Upper lobe of left lung (tissue), 6 donors: ENCODE data around the gene AJAP1. TPM values are rescaled to one million over a fixed set of nuclear protein-coding genes. Genes with fewer than 3 reads are reported as not detected.

Experiments used
- ATAC-seq, 2 donors: fragments of 200-7000 bp; cut with Tn5 transposase; one replicate each; pipeline ENCODE4 v1.9.1; 2022; ENCODE audit warnings: mild to moderate bottlenecking in 2 of 2, moderate library complexity in 2 of 2; ENCODE audit not compliant: low FRiP score in 2 of 2
- DNase-seq, 2 donors: peaks; one replicate each; pipeline ENCODE4 v3.0.0-alpha.2; 2019 to 2020
- H3K27ac ChIP-seq, 4 donors: fragments of 200-600 bp; sonication (generic); one replicate each; pipeline ENCODE4 v1.5.1; 2016 to 2019
- H3K27me3 ChIP-seq, 4 donors: fragments of 200-600 bp; sonication (generic); one replicate each; pipeline ENCODE4 v1.5.1; 2017 to 2019
- H3K36me3 ChIP-seq, 4 donors: fragments of 200-600 bp; sonication (generic); one replicate each; pipeline ENCODE4 v1.5.1; 2016 to 2019
- H3K4me1 ChIP-seq, 4 donors: fragments of 200-600 bp; sonication (generic); one replicate each; pipeline ENCODE4 v1.5.1; 2018 to 2019
- H3K4me3 ChIP-seq, 4 donors: fragments of 200-600 bp; sonication (generic); one replicate each; pipeline ENCODE4 v1.5.1; 2017 to 2019; ENCODE audit warnings: mild to moderate bottlenecking in 2 of 4, moderate library complexity in 1 of 4
- H3K9me3 ChIP-seq, 4 donors: fragments of 200-600 bp; sonication (generic); one replicate each; pipeline ENCODE4 v1.5.1; 2018 to 2019
- CTCF ChIP-seq, 6 experiments: fragments of 450-650 bp in 4 of 6; fragments of 200-600 bp in 2 of 6; sonication (generic) in 2 of 6; IDR thresholded peaks; one replicate each; pipeline ENCODE4 v1.5.1; 2016 to 2019; ENCODE audit warnings: antibody characterized with exemption in 6 of 6
- EP300 ChIP-seq, 4 donors: sonication (generic); formaldehyde crosslinking; IDR thresholded peaks; one replicate each; pipeline ENCODE4 v1.5.1; 2017; ENCODE audit warnings: antibody characterized with exemption in 4 of 4, control low read depth in 2 of 4
- POLR2A ChIP-seq, 4 donors: fragments of 450-650 bp; IDR thresholded peaks; one replicate each; pipeline ENCODE4 v1.5.1; 2016 to 2017; ENCODE audit warnings: antibody characterized with exemption in 4 of 4, mild to moderate bottlenecking in 2 of 4
- POLR2AphosphoS5 ChIP-seq, 2 donors: sonication (generic); formaldehyde crosslinking; IDR thresholded peaks; one replicate each; pipeline ENCODE4 v1.5.1; 2017; ENCODE audit warnings: antibody characterized with exemption in 2 of 2
- WGBS, 2 donors: methylation state at CpG; one replicate each; pipeline ENCODE4 v1.1.5; 2017 to 2018; 5-methylcytosine and 5-hydroxymethylcytosine counted together
- total RNA-seq, 6 donors: library from RNA; depleted of rRNA in 4 of 6; stranded (reverse); fragments of >200 nt in 4 of 6; gene quantifications; one replicate each; pipeline versions ENCODE4 v1.1.0 to v1.2.1, GENCODE V29; 2016 to 2021
- donor health status: DM: no; HTN: no; CAD: no; lungs with moderate emphysema.
- donor health status: DM: no; HTN: yes; CAD: no; lungs with severe emphysema.

AJAP1 gene
- total RNA-seq, 6 donors from 2014 or later, result 0.54 to 4.6 (median 2.9) TPM

- TF ChIP-seq POLR2AphosphoS5 (IDR thresholded peaks at IDR 0.05) (no peak), POLR2A (IDR thresholded peaks at IDR 0.05) (no peak), EP300 (IDR thresholded peaks at IDR 0.05) (no peak), CTCF (IDR thresholded peaks at IDR 0.05) (no peak)
- no peaks in the 10 kb centered on the region for H3K9me3 ChIP-seq
- no peak for DNase-seq
- no peak overlapping the region for H3K4me3 ChIP-seq
- no peaks in the 10 kb centered on the region for H3K4me1 ChIP-seq
- ATAC-seq, result no peak
- H3K36me3 ChIP-seq, result no peaks in the 10 kb centered on the region
- no peak overlapping the region for H3K27ac ChIP-seq
- WGBS, 2 donors, result 83 to 86% methylated on average over 15 to 24 of the region's 24 CpGs
- no peaks in the 10 kb centered on the region for H3K27me3 ChIP-seq
Measured at GRCh38 chr1:4689271-4689935, 35.0 kb downstream of the AJAP1 start.

- Histone ChIP-seq H3K9me3 (no peaks in the 10 kb centered on the region), H3K4me3 (no peak overlapping the region), H3K27ac (no peak overlapping the region), H3K36me3 (no peaks in the 10 kb centered on the region), H3K4me1 (no peaks in the 10 kb centered on the region), H3K27me3 (no peaks in the 10 kb centered on the region)
- DNase-seq, result no peak
- ATAC-seq, result no peak
- TF ChIP-seq POLR2AphosphoS5 (IDR thresholded peaks at IDR 0.05) (no peak), POLR2A (IDR thresholded peaks at IDR 0.05) (no peak), CTCF (IDR thresholded peaks at IDR 0.05) (no peak), EP300 (IDR thresholded peaks at IDR 0.05) (no peak)
- WGBS, 2 donors, result 90 to 91% methylated on average over 12 to 19 of the region's 19 CpGs
Measured at GRCh38 chr1:4689941-4690635, 35.7 kb downstream of the AJAP1 start.

GRCh38 chr1:4690951-4691675, 36.7 kb downstream of the AJAP1 start:
- no peaks in the 10 kb centered on the region for H3K36me3 ChIP-seq
- H3K27ac ChIP-seq, result no peak overlapping the region
- no peaks in the 10 kb centered on the region for H3K27me3 ChIP-seq
- ATAC-seq (no peak), DNase-seq (no peak)
- TF ChIP-seq POLR2A (IDR thresholded peaks at IDR 0.05) (no peak), CTCF (IDR thresholded peaks at IDR 0.05) (no peak), POLR2AphosphoS5 (IDR thresholded peaks at IDR 0.05) (no peak), EP300 (IDR thresholded peaks at IDR 0.05) (no peak)
- H3K9me3 ChIP-seq, result no peaks in the 10 kb centered on the region
- no peak overlapping the region for H3K4me3 ChIP-seq
- WGBS, 2 donors, result 81 to 83% methylated on average over 9 to 19 of the region's 19 CpGs
- no peaks in the 10 kb centered on the region for H3K4me1 ChIP-seq

- Histone ChIP-seq H3K27ac (no peak overlapping the region), H3K36me3 (no peaks in the 10 kb centered on the region), H3K27me3 (no peaks in the 10 kb centered on the region), H3K4me3 (no peak overlapping the region), H3K9me3 (no peaks in the 10 kb centered on the region), H3K4me1 (no peaks in the 10 kb centered on the region)
- no peak for ATAC-seq
- TF ChIP-seq POLR2AphosphoS5 (IDR thresholded peaks at IDR 0.05) (no peak), POLR2A (IDR thresholded peaks at IDR 0.05) (no peak), CTCF (IDR thresholded peaks at IDR 0.05) (no peak), EP300 (IDR thresholded peaks at IDR 0.05) (no peak)
- DNase-seq, result peak in 1 of 2 donors; percentile 81
- 77 to 81% methylated on average over 14 to 26 of the region's 26 CpGs for WGBS, 2 donors
Measured at GRCh38 chr1:4691766-4692405, 37.5 kb downstream of the AJAP1 start.
